GM12873 (cell line): ENCODE data around the gene ERC2.

Experiments used
- TF ChIP-seq, protein P1 (sequence below): IDR thresholded peaks from 2 replicates; pipeline ENCODE4 v1.5.1; 2012; ENCODE audit warnings: low read depth, mild to moderate bottlenecking, moderate library complexity, low read length, control low read depth; ENCODE audit not compliant: insufficient read depth; ENCODE audit errors: missing control alignments

Gene ERC2

DNA sequence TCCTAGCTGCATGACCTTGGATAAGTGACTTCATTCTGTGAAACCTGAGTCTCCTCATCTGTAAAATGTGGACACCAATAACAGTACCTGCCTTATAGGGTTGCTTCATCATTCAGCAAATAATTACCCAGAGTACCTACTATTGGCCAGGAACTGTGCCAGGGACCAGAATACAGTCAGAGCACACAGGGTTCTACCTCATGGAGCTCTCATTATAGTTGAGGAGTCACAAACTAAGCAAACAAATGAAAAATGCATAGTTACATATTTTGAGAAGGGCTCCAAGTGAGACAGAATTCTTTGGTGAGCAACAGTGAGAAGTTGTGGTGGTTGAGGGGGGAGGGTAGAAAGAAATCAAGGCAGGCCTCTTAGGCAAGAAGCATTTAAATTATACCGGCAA lies 672.5 kb downstream of the ERC2 start:
- TF ChIP-seq, protein P1, sequence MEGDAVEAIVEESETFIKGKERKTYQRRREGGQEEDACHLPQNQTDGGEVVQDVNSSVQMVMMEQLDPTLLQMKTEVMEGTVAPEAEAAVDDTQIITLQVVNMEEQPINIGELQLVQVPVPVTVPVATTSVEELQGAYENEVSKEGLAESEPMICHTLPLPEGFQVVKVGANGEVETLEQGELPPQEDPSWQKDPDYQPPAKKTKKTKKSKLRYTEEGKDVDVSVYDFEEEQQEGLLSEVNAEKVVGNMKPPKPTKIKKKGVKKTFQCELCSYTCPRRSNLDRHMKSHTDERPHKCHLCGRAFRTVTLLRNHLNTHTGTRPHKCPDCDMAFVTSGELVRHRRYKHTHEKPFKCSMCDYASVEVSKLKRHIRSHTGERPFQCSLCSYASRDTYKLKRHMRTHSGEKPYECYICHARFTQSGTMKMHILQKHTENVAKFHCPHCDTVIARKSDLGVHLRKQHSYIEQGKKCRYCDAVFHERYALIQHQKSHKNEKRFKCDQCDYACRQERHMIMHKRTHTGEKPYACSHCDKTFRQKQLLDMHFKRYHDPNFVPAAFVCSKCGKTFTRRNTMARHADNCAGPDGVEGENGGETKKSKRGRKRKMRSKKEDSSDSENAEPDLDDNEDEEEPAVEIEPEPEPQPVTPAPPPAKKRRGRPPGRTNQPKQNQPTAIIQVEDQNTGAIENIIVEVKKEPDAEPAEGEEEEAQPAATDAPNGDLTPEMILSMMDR, result no peak

DNA sequence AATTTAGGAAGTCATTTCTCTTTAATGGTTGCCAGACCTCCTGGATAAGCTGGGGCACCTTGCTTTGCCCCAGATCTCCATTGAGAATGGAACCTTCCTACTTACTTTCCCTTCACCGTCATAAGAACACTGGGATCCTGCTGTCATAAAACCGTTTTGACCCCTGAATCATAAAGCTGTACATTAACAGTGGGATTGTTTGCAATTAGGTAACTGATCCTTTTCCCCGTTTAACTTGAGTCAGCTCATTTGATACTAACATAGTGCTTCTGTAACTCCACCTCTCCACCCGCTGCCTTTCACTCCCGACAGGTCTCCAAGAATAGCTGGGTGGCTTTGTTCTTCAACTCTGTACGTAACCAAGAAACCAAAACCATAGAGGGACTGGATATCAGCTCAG lies 673.0 kb downstream of the ERC2 start:
- TF ChIP-seq, protein P1, result no peak

DNA sequence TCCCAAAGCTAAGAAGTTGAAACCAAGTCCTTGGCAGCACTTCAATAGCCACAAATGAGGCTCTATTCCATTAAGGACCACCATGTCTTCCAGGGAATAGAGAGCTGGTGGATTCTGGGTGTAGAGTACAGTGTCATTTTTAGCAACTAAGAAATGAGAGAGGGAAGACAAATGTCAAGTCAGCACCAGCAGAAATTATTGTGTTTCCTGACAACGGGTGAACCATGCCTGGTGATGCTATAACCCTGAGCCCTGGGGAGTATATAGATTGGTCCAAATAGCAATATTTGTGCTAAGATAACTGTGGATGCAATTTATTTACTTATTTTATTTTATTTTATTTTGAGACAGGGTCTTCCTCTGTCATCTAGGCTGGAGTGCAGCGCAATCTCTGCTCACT lies 675.5 kb downstream of the ERC2 start:
- TF ChIP-seq, protein P1, result no peak

DNA sequence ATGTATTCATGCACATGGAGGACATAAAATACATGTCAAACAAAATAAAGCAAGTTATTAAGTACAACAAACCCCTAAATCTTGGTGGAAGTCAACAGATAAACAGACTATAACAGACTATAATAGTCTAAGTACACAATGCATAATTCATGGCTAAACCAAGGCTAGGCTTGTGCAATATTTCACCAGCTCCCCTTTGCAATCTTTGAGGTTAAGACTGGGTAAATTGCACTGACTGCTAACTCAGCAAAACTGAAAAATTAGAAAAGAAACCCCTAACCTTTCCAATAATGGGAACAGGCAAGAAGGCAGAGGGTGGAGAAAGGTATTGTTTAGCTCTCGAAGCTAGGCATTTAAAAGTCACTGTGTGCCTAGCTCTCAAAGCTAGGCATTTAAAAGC lies 676.3 kb downstream of the ERC2 start:
- TF ChIP-seq, protein P1, result no peak

DNA sequence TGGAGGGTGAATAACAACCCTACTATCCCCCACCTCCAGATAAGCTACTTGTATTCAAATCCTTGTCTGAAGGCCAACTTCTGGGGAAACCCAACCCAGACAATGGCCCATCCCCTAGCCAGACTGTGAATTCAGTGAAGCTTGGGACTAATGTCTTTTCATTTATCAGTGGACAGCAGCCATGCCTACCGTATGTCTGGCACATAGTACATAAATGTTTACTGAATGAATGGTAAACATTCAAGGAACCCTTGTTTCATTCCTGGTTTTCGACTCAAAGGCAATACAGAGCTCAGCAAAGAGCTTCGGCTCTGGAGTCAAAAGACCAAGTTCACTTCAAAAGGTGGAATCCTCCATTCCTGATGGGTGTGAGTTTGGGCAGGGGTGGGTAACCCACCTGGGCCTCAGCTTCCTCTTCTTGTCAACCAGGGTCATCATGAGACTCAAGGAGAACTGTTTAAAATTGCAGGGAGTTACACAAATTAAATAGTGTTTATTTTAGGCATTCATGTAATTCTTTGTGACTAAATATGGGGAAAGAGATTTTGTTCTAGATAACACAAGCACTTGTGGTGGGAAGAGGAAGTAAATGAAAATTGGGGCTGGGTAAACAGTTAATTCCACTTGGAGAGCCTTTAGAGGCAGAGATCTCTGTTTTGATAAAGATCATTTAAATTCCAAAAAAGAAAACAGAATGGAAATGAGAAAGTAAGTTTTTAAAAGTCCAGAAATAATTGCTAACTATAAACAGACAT lies 677.5 kb downstream of the ERC2 start:
- TF ChIP-seq, protein P1, result no peak

- TF ChIP-seq, protein P1, result no peak
Observed at GRCh38 chr3:55789516-55789915, 678.8 kb downstream of the ERC2 start.

DNA sequence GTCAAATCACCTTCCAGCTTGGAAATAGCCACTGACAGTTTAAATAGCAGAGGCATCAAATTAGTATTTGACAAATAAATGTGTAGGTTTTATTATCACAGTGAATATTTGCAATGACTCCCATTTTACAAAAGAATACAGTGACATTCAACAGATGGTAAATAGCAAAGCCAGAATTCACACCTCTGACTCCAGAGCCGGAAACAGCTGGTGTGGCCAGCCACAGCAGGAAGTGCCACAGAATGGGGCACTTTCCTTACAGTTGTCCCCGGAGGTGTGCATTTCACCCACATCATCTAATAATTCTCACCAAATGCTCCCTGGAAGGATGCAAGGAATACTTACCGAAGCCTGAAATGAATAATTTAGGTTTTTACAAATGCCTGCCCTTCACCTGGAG lies 685.5 kb downstream of the ERC2 start:
- TF ChIP-seq, protein P1, result no peak
